ENCODE measurements around the gene BBS9.

The BBS9 gene

DNA sequence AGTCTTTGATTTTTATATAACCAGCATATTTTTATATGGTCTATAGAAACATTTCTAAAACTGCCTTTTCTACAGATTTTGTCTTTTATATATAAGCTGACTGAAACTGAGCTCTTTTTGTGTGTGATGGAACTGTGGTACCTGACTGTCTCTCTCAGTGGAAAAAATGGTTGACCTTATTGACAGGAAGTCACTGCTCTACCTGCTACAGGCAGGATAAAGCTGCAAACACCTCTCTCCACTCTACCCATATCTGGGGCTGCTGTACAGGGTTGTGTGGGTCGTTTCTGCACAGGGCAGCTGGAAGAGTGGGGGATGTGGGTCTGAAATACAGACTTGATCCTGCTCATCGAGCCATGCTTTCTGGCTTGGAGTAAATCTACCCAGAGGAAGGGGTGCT, 48.5 kb downstream of the BBS9 start:
- no peak overlapping the region for H2AFZ ChIP-seq (ENCODE audit: low read length)
- no peaks in the 10 kb centered on the region for H3F3A ChIP-seq (ENCODE audit: insufficient read depth, low read length)
- H3K36me3 ChIP-seq (replicated peaks; ENCODE audit: insufficient read depth, low read length), result no peaks in the 10 kb centered on the region
- H3K9me2 ChIP-seq (replicated peaks; ENCODE audit: insufficient read depth, low read length), result no peaks in the 10 kb centered on the region
- H3K27ac ChIP-seq (ENCODE audit: low read length), result no peak overlapping the region
- no peaks in the 10 kb centered on the region for H3K27me3 ChIP-seq (replicated peaks; ENCODE audit: insufficient read depth, low read length)
- no peak overlapping the region for H3K4me2 ChIP-seq (ENCODE audit: low read depth, low read length)
- no peaks in the 10 kb centered on the region for H3K79me2 ChIP-seq (ENCODE audit: low read length)
- TF ChIP-seq EZH2phosphoT487 (IDR thresholded peaks at IDR 0.05; ENCODE audit: low read length) (no peak), EZH2 (optimal IDR thresholded peaks at IDR 0.05; ENCODE audit: low read depth, low read length) (no peak)
- TF ChIP-seq, protein P1, sequence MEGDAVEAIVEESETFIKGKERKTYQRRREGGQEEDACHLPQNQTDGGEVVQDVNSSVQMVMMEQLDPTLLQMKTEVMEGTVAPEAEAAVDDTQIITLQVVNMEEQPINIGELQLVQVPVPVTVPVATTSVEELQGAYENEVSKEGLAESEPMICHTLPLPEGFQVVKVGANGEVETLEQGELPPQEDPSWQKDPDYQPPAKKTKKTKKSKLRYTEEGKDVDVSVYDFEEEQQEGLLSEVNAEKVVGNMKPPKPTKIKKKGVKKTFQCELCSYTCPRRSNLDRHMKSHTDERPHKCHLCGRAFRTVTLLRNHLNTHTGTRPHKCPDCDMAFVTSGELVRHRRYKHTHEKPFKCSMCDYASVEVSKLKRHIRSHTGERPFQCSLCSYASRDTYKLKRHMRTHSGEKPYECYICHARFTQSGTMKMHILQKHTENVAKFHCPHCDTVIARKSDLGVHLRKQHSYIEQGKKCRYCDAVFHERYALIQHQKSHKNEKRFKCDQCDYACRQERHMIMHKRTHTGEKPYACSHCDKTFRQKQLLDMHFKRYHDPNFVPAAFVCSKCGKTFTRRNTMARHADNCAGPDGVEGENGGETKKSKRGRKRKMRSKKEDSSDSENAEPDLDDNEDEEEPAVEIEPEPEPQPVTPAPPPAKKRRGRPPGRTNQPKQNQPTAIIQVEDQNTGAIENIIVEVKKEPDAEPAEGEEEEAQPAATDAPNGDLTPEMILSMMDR (IDR thresholded peaks at IDR 0.05; ENCODE audit: low read length), result no peak
- H3K4me1 ChIP-seq (ENCODE audit: low read length), result no peaks in the 10 kb centered on the region
- no peak overlapping the region for H3K9ac ChIP-seq (ENCODE audit: low read length)
- DNase-seq, result no peak
- H3K9me3 ChIP-seq (replicated peaks; ENCODE audit: insufficient read depth, low read length), result no peaks in the 10 kb centered on the region
- H4K20me1 ChIP-seq (ENCODE audit: insufficient read depth, low read length), result no peaks in the 10 kb centered on the region
- no peak overlapping the region for H3K4me3 ChIP-seq (ENCODE audit: low read length)

DNA sequence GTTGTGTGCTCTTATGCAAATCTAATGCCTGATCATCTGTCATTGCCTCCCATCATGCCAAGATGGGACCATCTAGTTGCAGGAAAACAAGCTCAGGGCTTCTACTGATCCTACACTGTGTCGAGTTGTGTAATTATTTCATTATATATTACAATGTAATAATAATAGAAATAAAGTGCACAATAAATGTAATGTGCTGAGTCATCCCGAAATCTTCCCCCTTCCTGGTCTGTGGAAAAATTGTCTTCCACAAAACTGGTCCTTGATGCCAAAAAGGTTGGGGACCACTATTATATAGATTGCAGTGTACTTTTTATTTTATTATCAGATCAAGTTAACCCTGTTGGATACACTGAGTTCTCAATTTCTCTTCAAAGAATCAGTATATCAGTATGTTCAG, 50.2 kb downstream of the BBS9 start:
- no peak for DNase-seq
- H2AFZ ChIP-seq (ENCODE audit: low read length), result no peak overlapping the region
- no peak overlapping the region for H3K4me2 ChIP-seq (ENCODE audit: low read depth, low read length)
- no peak overlapping the region for H3K27ac ChIP-seq (ENCODE audit: low read length)
- H4K20me1 ChIP-seq (ENCODE audit: insufficient read depth, low read length), result no peaks in the 10 kb centered on the region
- TF ChIP-seq EZH2 (optimal IDR thresholded peaks at IDR 0.05; ENCODE audit: low read depth, low read length) (no peak), EZH2phosphoT487 (IDR thresholded peaks at IDR 0.05; ENCODE audit: low read length) (no peak)
- H3F3A ChIP-seq (ENCODE audit: insufficient read depth, low read length), result no peaks in the 10 kb centered on the region
- no peaks in the 10 kb centered on the region for H3K4me1 ChIP-seq (ENCODE audit: low read length)
- H3K9me2 ChIP-seq (replicated peaks; ENCODE audit: insufficient read depth, low read length), result no peaks in the 10 kb centered on the region
- H3K9me3 ChIP-seq (replicated peaks; ENCODE audit: insufficient read depth, low read length), result no peaks in the 10 kb centered on the region
- no peak overlapping the region for H3K4me3 ChIP-seq (ENCODE audit: low read length)
- H3K36me3 ChIP-seq (replicated peaks; ENCODE audit: insufficient read depth, low read length), result no peaks in the 10 kb centered on the region
- no peaks in the 10 kb centered on the region for H3K79me2 ChIP-seq (ENCODE audit: low read length)
- no peak overlapping the region for H3K9ac ChIP-seq (ENCODE audit: low read length)
- no peaks in the 10 kb centered on the region for H3K27me3 ChIP-seq (replicated peaks; ENCODE audit: insufficient read depth, low read length)

DNA sequence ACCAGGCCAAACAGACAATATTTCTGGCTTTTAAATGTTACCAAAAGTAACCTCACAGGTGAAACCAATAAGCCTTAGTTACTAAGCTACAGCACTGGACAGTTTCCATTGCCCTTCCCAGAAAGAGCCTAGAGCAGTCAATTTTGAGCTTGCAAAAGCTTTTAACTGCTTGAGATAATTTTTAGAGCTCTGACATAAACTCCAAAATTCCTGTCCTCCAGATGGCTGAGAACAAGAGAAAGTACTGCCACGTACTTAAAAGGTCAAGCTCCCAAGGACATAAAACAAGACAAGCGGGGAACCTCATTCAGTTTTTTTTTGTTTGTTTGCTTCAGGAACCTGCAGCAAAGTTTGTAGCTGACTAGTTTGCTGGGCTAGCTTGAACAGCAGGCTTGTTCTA, 54.1 kb downstream of the BBS9 start:
- H4K20me1 ChIP-seq (ENCODE audit: insufficient read depth, low read length), result no peaks in the 10 kb centered on the region
- no peak overlapping the region for H3K9ac ChIP-seq (ENCODE audit: low read length)
- TF ChIP-seq EZH2 (optimal IDR thresholded peaks at IDR 0.05; ENCODE audit: low read depth, low read length) (no peak), EZH2phosphoT487 (IDR thresholded peaks at IDR 0.05; ENCODE audit: low read length) (no peak)
- TF ChIP-seq, protein P1 (IDR thresholded peaks at IDR 0.05; ENCODE audit: low read length), result no peak
- no peaks in the 10 kb centered on the region for H3K9me2 ChIP-seq (replicated peaks; ENCODE audit: insufficient read depth, low read length)
- no peaks in the 10 kb centered on the region for H3K9me3 ChIP-seq (replicated peaks; ENCODE audit: insufficient read depth, low read length)
- H3K27me3 ChIP-seq (replicated peaks; ENCODE audit: insufficient read depth, low read length), result no peaks in the 10 kb centered on the region
- no peak overlapping the region for H3K4me2 ChIP-seq (ENCODE audit: low read depth, low read length)
- no peak overlapping the region for H2AFZ ChIP-seq (ENCODE audit: low read length)
- no peaks in the 10 kb centered on the region for H3K79me2 ChIP-seq (ENCODE audit: low read length)
- H3K36me3 ChIP-seq (replicated peaks; ENCODE audit: insufficient read depth, low read length), result no peaks in the 10 kb centered on the region
- no peak overlapping the region for H3K27ac ChIP-seq (ENCODE audit: low read length)
- H3F3A ChIP-seq (ENCODE audit: insufficient read depth, low read length), result no peaks in the 10 kb centered on the region; the same call in 1 of the 2 replicates
- no peak for DNase-seq
- H3K4me1 ChIP-seq (ENCODE audit: low read length), result no peaks in the 10 kb centered on the region
- H3K4me3 ChIP-seq (ENCODE audit: low read length), result no peak overlapping the region

DNA sequence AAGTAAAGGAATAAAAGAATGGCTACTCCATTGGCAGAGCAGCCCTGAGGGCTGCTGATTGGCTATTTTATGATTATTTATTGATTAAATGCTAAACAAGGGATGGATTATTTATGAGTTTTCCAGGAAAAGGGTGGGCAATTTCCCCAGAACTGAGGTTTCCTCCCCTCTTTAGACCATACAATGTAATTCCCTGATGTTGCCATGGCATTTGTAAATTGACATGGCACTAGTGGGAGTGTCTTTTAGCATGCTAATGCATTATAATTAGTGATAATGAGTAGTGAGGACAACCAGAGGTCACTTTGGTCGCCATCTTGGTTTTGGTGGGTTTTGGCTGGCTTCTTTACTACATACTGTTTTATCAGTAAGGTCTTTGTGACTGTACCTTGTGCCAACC, 55.5 kb downstream of the BBS9 start:
- Histone ChIP-seq H3K36me3 (replicated peaks; ENCODE audit: insufficient read depth, low read length) (no peaks in the 10 kb centered on the region), H3K9ac (ENCODE audit: low read length) (no peak overlapping the region), H3K4me1 (ENCODE audit: low read length) (no peaks in the 10 kb centered on the region), H3K27ac (ENCODE audit: low read length) (no peak overlapping the region), H3K4me2 (ENCODE audit: low read depth, low read length) (no peak overlapping the region), H4K20me1 (ENCODE audit: insufficient read depth, low read length) (no peaks in the 10 kb centered on the region), H3K4me3 (ENCODE audit: low read length) (no peak overlapping the region), H2AFZ (ENCODE audit: low read length) (no peak overlapping the region), H3K27me3 (replicated peaks; ENCODE audit: insufficient read depth, low read length) (no peaks in the 10 kb centered on the region), H3K9me3 (replicated peaks; ENCODE audit: insufficient read depth, low read length) (no peaks in the 10 kb centered on the region), H3F3A (ENCODE audit: insufficient read depth, low read length) (no peaks in the 10 kb centered on the region; the same call in 1 of the 2 replicates), H3K9me2 (replicated peaks; ENCODE audit: insufficient read depth, low read length) (no peaks in the 10 kb centered on the region), H3K79me2 (ENCODE audit: low read length) (no peaks in the 10 kb centered on the region)
- TF ChIP-seq, protein P1 (IDR thresholded peaks at IDR 0.05; ENCODE audit: low read length), result no peak
- TF ChIP-seq EZH2phosphoT487 (IDR thresholded peaks at IDR 0.05; ENCODE audit: low read length) (no peak), EZH2 (optimal IDR thresholded peaks at IDR 0.05; ENCODE audit: low read depth, low read length) (no peak)
- no peak for DNase-seq
